ENCODE data around the gene NKX2-3. TPM values are rescaled to one million over a fixed set of nuclear protein-coding genes. Genes with fewer than 3 reads are reported as not detected.

NKX2-3 gene
- total RNA-seq, 1 experiment from 2014 or later = not detected

GRCh38 chr10:99539120-99539519, 6.4 kb downstream of the NKX2-3 start (continued):
- TF ChIP-seq CTCF (IDR thresholded peaks at IDR 0.05 in 2 of 3, conservative IDR thresholded peaks at IDR 0.05 in 1 of 3; ENCODE audit: borderline replicate concordance in 1 of 3, insufficient read depth in 1 of 3, low read depth in 2 of 3, low read length in 2 of 3) (no peak), EZH2 (IDR thresholded peaks at IDR 0.05) (no peak), TCF7L2 (IDR thresholded peaks at IDR 0.05; ENCODE audit: borderline replicate concordance, extremely low read depth, insufficient read depth, insufficient read length) (no peak), JUND (IDR thresholded peaks at IDR 0.05) (no peak), ZBTB33 (IDR thresholded peaks at IDR 0.05; ENCODE audit: extremely low read depth, insufficient replicate concordance, low read length) (no peak), CEBPB (IDR thresholded peaks at IDR 0.05; ENCODE audit: low read depth) (no peak), EGR1 (IDR thresholded peaks at IDR 0.05; ENCODE audit: low read depth) (no peak)

GRCh38 chr10:99539820-99540219, 7.1 kb downstream of the NKX2-3 start:
- Histone ChIP-seq H4K20me1 (ENCODE audit: insufficient read depth) (no peaks in the 10 kb centered on the region), H3K4me1 (ENCODE audit: control insufficient read depth in 1 of 2, insufficient read depth in 2 of 2, low read length in 2 of 2) (no peaks in the 10 kb centered on the region), H3K27ac (ENCODE audit: low read depth, low read length) (no peak overlapping the region), H3K79me2 (ENCODE audit: insufficient read depth, low read length) (no peaks in the 10 kb centered on the region), H3K9me3 (ENCODE audit: control insufficient read depth in 1 of 2, insufficient read depth in 1 of 2, low read depth in 1 of 2, low read length in 2 of 2) (no peaks in the 10 kb centered on the region), H3K4me3 (replicated peaks in 1 of 2; ENCODE audit: low read depth in 1 of 2, low read length in 2 of 2) (no peak overlapping the region), H3K36me3 (ENCODE audit: control insufficient read depth in 1 of 2, insufficient read depth in 2 of 2, low read length in 2 of 2) (no peaks in the 10 kb centered on the region), H3K4me2 (ENCODE audit: low read length) (no peak overlapping the region), H3K27me3 (ENCODE audit: insufficient read depth, low read length) (peaks cover 16% of the 10 kb centered on the region; the same call in 1 of the 2 replicates), H2AFZ (ENCODE audit: low read depth, low read length, poor library complexity, severe bottlenecking) (no peak overlapping the region), H3K9me2 (ENCODE audit: insufficient read depth) (no peaks in the 10 kb centered on the region), H3K9ac (ENCODE audit: low read length) (no peak overlapping the region)
- ChIA-PET RAD21 (ENCODE audit: low non-redundant PET in 1 of 2, low total read pairs in 2 of 2, uncharacterized antibody in 2 of 2, unreplicated experiment in 2 of 2) (no interaction called here), CTCF (no interaction called here), POLR2A (no interaction called here)
- intact Hi-C loops (cut with micrococcal nuclease) = no loop called here
- TF ChIP-seq REST (IDR thresholded peaks at IDR 0.05; ENCODE audit: low read depth) (no peak), JUND (IDR thresholded peaks at IDR 0.05) (no peak), POLR2AphosphoS5 (IDR thresholded peaks at IDR 0.05; ENCODE audit: low read depth, low read length) (no peak)
- DNase-seq (ENCODE audit: low read depth, low spot score) (no peak), ATAC-seq (no peak)
- no TSS peak for BruUV-seq (replicated peaks)
